Stimulated activated CD8-positive, alpha-beta memory T cell treated with anti-CD3 and anti-CD28 coated beads, Interleukin-15, amount 100 ng/mL, for 48 hours (primary cell): ENCODE data around the gene CLEC1B.
"Not testable (repeated sequence)": the region's sequence is repeated elsewhere in the genome, so short reads cannot be mapped to it uniquely, and the experiment has no call there.

Source experiments
- DNase-seq, 2 donors: peaks; one replicate each; pipeline ENCODE4 v3.0.0-alpha.2; 2020; ENCODE audit warnings: low read depth in 2 of 2

The CLEC1B gene

GRCh38 chr12:9974731-9975130, 24.2 kb downstream of the CLEC1B start:
- not testable (repeated sequence) for DNase-seq

GRCh38 chr12:9973949-9974348, 25.0 kb downstream of the CLEC1B start:
- DNase-seq, result no peak

GRCh38 chr12:9971181-9971580, 27.7 kb downstream of the CLEC1B start, which contains the start of gene CLEC12A:
CLEC12A (plus strand) TSS chr12:9971409; CDS start chr12:9971597, 188 bp downstream.
- no peak for DNase-seq

GRCh38 chr12:9969673-9970072, 29.2 kb downstream of the CLEC1B start:
- DNase-seq, result no peak

- no peak for DNase-seq
These were observed 37.0 kb downstream of the CLEC1B start for GRCh38 chr12:9961901-9962300.

GRCh38 chr12:9961106-9961505, 37.8 kb downstream of the CLEC1B start:
- DNase-seq, result no peak

- DNase-seq, result no peak
These were observed 38.3 kb downstream of the CLEC1B start for GRCh38 chr12:9960590-9960989.

- no peak for DNase-seq
These were observed 41.1 kb downstream of the CLEC1B start for GRCh38 chr12:9957834-9958233.

- not testable (repeated sequence) for DNase-seq
These were observed 45.8 kb downstream of the CLEC1B start for GRCh38 chr12:9952954-9953729.

- DNase-seq, result peak in 1 of 2 donors; percentile 4
These were observed 47.8 kb downstream of the CLEC1B start for GRCh38 chr12:9951026-9951675.

- DNase-seq, result no peak
These were observed 50.2 kb downstream of the CLEC1B start for GRCh38 chr12:9948606-9949296.

- no peak for DNase-seq
These were observed 51.2 kb downstream of the CLEC1B start for GRCh38 chr12:9947674-9948073.

GRCh38 chr12:9944391-9944790, 54.5 kb downstream of the CLEC1B start:
- DNase-seq, result no peak

GRCh38 chr12:9943240-9943639, 55.7 kb downstream of the CLEC1B start:
- no peak for DNase-seq
